IMR-90 (cell line): ENCODE results near the gene OSCAR.

Experiments used
- CEBPB ChIP-seq: IDR thresholded peaks from 2 replicates; pipeline ENCODE4 v1.6.1; 2012; ENCODE audit warnings: low read depth, low read length, improper control_type of control experiment
- CTCF ChIP-seq: conservative IDR thresholded peaks from 2 replicates; pipeline ENCODE4 v1.5.1; 2012; ENCODE audit warnings: mild to moderate bottlenecking, low read depth, low read length, improper control_type of control experiment
- POLR2A ChIP-seq: IDR thresholded peaks from 2 replicates; pipeline ENCODE4 v1.6.1; 2012; ENCODE audit warnings: mild to moderate bottlenecking, low read depth, low read length
- USF2 ChIP-seq: fragments of 150-350 bp; IDR thresholded peaks from 2 replicates; pipeline ENCODE4 v1.6.1; 2017; ENCODE audit warnings: mild to moderate bottlenecking, antibody characterized with exemption, low read length, low read depth

- TF ChIP-seq CTCF (no peak), USF2 (no peak), POLR2A (no peak), CEBPB (no peak)
These were observed 6.1 kb downstream of the OSCAR start for GRCh38 chr19:54094426-54095000.
